ENCODE measurements around the gene FBXL19.

DNA sequence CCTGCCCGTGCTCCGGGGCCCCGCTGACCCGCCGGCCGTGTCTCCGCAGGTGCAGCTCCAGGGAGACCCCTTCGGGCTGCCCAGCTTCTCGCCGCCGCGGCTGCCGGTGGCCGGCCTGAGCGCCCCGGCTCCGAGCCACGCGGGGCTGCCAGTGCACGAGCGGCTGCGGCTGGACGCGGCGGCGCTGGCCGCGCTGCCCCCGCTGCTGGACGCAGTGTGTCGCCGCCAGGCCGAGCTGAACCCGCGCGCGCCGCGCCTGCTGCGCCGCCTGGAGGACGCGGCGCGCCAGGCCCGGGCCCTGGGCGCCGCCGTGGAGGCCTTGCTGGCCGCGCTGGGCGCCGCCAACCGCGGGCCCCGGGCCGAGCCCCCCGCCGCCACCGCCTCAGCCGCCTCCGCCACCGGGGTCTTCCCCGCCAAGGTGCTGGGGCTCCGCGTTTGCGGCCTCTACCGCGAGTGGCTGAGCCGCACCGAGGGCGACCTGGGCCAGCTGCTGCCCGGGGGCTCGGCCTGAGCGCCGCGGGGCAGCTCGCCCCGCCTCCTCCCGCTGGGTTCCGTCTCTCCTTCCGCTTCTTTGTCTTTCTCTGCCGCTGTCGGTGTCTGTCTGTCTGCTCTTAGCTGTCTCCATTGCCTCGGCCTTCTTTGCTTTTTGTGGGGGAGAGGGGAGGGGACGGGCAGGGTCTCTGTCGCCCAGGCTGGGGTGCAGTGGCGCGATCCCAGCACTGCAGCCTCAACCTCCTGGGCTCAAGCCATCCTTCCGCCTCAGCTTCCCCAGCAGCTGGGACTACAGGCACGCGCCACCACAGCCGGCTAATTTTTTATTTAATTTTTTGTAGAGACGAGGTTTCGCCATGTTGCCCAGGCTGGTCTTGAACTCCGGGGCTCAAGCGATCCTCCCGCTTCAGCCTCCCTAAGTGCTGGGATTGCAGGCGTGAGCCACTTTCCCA is 21.1 kb upstream of the FBXL19 start:
- no peak for TF ChIP-seq TEAD4 (IDR thresholded peaks at IDR 0.05; ENCODE audit: borderline replicate concordance, insufficient read depth)
- TF ChIP-seq, protein P1, sequence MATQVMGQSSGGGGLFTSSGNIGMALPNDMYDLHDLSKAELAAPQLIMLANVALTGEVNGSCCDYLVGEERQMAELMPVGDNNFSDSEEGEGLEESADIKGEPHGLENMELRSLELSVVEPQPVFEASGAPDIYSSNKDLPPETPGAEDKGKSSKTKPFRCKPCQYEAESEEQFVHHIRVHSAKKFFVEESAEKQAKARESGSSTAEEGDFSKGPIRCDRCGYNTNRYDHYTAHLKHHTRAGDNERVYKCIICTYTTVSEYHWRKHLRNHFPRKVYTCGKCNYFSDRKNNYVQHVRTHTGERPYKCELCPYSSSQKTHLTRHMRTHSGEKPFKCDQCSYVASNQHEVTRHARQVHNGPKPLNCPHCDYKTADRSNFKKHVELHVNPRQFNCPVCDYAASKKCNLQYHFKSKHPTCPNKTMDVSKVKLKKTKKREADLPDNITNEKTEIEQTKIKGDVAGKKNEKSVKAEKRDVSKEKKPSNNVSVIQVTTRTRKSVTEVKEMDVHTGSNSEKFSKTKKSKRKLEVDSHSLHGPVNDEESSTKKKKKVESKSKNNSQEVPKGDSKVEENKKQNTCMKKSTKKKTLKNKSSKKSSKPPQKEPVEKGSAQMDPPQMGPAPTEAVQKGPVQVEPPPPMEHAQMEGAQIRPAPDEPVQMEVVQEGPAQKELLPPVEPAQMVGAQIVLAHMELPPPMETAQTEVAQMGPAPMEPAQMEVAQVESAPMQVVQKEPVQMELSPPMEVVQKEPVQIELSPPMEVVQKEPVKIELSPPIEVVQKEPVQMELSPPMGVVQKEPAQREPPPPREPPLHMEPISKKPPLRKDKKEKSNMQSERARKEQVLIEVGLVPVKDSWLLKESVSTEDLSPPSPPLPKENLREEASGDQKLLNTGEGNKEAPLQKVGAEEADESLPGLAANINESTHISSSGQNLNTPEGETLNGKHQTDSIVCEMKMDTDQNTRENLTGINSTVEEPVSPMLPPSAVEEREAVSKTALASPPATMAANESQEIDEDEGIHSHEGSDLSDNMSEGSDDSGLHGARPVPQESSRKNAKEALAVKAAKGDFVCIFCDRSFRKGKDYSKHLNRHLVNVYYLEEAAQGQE (IDR thresholded peaks at IDR 0.05; ENCODE audit: low read depth, low read length) = no peak
- no peak for TF ChIP-seq CTCF (IDR thresholded peaks at IDR 0.05)
- TF ChIP-seq, protein P2, sequence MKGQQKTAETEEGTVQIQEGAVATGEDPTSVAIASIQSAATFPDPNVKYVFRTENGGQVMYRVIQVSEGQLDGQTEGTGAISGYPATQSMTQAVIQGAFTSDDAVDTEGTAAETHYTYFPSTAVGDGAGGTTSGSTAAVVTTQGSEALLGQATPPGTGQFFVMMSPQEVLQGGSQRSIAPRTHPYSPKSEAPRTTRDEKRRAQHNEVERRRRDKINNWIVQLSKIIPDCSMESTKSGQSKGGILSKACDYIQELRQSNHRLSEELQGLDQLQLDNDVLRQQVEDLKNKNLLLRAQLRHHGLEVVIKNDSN (IDR thresholded peaks at IDR 0.05; ENCODE audit: borderline replicate concordance, low read depth) = no peak
- TF ChIP-seq USF2 (IDR thresholded peaks at IDR 0.05; ENCODE audit: borderline replicate concordance, low read depth, low read length) = no peak
- no peak for TF ChIP-seq SIN3A (IDR thresholded peaks at IDR 0.05; ENCODE audit: borderline replicate concordance, low read depth, low read length)
- no peak for TF ChIP-seq YY1 (IDR thresholded peaks at IDR 0.05; ENCODE audit: low read depth)
- no peak for TF ChIP-seq POLR2AphosphoS5 (IDR thresholded peaks at IDR 0.05; ENCODE audit: low read depth, low read length)
- no peak for TF ChIP-seq EP300 (IDR thresholded peaks at IDR 0.05; ENCODE audit: borderline replicate concordance in 1 of 2, low read depth in 1 of 2, low read length in 1 of 2)
- no peak for TF ChIP-seq ELF1 (IDR thresholded peaks at IDR 0.05)
- TF ChIP-seq JUND (IDR thresholded peaks at IDR 0.05) = no peak
- TF ChIP-seq, protein P3, sequence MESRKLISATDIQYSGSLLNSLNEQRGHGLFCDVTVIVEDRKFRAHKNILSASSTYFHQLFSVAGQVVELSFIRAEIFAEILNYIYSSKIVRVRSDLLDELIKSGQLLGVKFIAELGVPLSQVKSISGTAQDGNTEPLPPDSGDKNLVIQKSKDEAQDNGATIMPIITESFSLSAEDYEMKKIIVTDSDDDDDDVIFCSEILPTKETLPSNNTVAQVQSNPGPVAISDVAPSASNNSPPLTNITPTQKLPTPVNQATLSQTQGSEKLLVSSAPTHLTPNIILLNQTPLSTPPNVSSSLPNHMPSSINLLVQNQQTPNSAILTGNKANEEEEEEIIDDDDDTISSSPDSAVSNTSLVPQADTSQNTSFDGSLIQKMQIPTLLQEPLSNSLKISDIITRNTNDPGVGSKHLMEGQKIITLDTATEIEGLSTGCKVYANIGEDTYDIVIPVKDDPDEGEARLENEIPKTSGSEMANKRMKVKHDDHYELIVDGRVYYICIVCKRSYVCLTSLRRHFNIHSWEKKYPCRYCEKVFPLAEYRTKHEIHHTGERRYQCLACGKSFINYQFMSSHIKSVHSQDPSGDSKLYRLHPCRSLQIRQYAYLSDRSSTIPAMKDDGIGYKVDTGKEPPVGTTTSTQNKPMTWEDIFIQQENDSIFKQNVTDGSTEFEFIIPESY (IDR thresholded peaks at IDR 0.05; ENCODE audit: borderline replicate concordance, low read depth) = no peak
- no peak for TF ChIP-seq RFX5 (IDR thresholded peaks at IDR 0.05; ENCODE audit: low read length)
